Astrocyte (in vitro differentiated cells and primary cell): ENCODE measurements around the gene FGF10.

ENCODE experiments used
- EZH2 ChIP-seq: IDR thresholded peaks from 2 replicates; pipeline ENCODE4 v1.6.1; 2012; ENCODE audit warnings: mild to moderate bottlenecking, low read length, inconsistent platforms; ENCODE audit not compliant: insufficient read depth
- TF ChIP-seq, protein P1 (sequence below): IDR thresholded peaks from 2 replicates; pipeline ENCODE4 v1.5.1; 2011; ENCODE audit warnings: low read depth, mild to moderate bottlenecking, inconsistent platforms, low read length, moderate library complexity; ENCODE audit not compliant: insufficient read depth

DNA sequence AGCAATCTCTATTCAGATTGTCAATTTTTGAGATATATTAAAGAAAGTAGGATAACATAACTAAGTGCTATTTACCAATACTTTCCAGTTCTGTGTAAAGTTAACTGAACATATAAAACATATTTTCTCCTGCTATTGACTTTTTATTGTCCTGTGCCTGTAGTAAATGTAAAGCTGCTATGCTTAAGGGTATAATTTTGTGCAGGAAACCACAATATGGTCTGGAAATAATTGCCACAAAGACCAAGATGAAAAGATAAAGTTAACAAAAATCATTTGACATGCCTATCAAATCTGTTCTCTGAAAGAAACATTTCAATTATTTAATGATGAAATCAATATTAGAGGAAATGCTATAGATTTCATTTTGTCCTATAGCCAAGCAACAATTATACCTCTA lies 121.3 kb downstream of the FGF10 start:
- TF ChIP-seq, protein P1, sequence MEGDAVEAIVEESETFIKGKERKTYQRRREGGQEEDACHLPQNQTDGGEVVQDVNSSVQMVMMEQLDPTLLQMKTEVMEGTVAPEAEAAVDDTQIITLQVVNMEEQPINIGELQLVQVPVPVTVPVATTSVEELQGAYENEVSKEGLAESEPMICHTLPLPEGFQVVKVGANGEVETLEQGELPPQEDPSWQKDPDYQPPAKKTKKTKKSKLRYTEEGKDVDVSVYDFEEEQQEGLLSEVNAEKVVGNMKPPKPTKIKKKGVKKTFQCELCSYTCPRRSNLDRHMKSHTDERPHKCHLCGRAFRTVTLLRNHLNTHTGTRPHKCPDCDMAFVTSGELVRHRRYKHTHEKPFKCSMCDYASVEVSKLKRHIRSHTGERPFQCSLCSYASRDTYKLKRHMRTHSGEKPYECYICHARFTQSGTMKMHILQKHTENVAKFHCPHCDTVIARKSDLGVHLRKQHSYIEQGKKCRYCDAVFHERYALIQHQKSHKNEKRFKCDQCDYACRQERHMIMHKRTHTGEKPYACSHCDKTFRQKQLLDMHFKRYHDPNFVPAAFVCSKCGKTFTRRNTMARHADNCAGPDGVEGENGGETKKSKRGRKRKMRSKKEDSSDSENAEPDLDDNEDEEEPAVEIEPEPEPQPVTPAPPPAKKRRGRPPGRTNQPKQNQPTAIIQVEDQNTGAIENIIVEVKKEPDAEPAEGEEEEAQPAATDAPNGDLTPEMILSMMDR = no peak
- no peak for TF ChIP-seq EZH2
